Body of pancreas (tissue), 4 donors: Measurements from ENCODE around the gene KREMEN1.

Experiments
- POLR2A ChIP-seq, 3 donors: fragments of 450-650 bp; IDR thresholded peaks; one replicate each; pipeline ENCODE4 v1.6.1; 2016; ENCODE audit warnings: antibody characterized with exemption in 3 of 3, mild to moderate bottlenecking in 2 of 3
- TF ChIP-seq, protein P1 (sequence below), 7 experiments: fragments of 450-650 bp in 4 of 7; fragments of 200-600 bp in 3 of 7; sonication (generic) in 3 of 7; IDR thresholded peaks; one replicate each; pipeline ENCODE4 v1.5.1; 2016 to 2019; ENCODE audit warnings: antibody characterized with exemption in 7 of 7

DNA sequence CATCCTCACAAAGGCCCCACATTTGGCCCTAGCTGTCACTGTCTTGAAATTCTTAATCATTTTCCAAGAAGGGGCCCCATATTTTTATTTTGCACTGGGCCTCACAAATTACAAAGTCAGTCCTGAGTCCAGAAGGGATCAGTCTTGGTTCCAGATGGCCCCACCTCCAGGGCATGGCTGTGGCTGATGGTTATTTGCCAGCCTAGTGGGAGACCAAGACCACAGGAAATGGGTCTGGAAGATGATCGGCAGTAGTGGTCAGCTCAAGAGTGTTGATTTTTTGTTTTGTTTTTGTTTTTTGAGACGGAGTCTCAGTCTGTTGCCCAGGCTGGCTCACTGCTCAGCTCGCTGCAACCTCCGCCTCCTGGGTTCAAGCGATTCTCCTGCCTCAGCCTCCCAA is 85.7 kb downstream of the KREMEN1 start:
- TF ChIP-seq, protein P1, sequence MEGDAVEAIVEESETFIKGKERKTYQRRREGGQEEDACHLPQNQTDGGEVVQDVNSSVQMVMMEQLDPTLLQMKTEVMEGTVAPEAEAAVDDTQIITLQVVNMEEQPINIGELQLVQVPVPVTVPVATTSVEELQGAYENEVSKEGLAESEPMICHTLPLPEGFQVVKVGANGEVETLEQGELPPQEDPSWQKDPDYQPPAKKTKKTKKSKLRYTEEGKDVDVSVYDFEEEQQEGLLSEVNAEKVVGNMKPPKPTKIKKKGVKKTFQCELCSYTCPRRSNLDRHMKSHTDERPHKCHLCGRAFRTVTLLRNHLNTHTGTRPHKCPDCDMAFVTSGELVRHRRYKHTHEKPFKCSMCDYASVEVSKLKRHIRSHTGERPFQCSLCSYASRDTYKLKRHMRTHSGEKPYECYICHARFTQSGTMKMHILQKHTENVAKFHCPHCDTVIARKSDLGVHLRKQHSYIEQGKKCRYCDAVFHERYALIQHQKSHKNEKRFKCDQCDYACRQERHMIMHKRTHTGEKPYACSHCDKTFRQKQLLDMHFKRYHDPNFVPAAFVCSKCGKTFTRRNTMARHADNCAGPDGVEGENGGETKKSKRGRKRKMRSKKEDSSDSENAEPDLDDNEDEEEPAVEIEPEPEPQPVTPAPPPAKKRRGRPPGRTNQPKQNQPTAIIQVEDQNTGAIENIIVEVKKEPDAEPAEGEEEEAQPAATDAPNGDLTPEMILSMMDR (IDR thresholded peaks at IDR 0.05): no peak
- TF ChIP-seq POLR2A (IDR thresholded peaks at IDR 0.05): no peak
